ENCODE data around the gene SERINC2.
"Not testable (repeated sequence)": the region's sequence is repeated elsewhere in the genome, so short reads cannot be mapped to it uniquely, and the experiment has no call there.

SERINC2 gene

GRCh38 chr1:31416101-31416736 lies 3.2 kb downstream of the SERINC2 start:
- no peak for DNase-seq

- no peak for DNase-seq
These were observed 4.1 kb downstream of the SERINC2 start for GRCh38 chr1:31417148-31417547.

- no peak for DNase-seq
These were observed 5.8 kb downstream of the SERINC2 start for GRCh38 chr1:31418626-31419323.

GRCh38 chr1:31420716-31421115 lies 7.7 kb downstream of the SERINC2 start:
- no peak for DNase-seq

- DNase-seq, result no peak
These were observed 8.5 kb downstream of the SERINC2 start for GRCh38 chr1:31421371-31422040.

GRCh38 chr1:31422505-31423319 lies 9.7 kb downstream of the SERINC2 start:
- peak; percentile 40 for DNase-seq

- no peak for DNase-seq
These were observed 10.5 kb downstream of the SERINC2 start for GRCh38 chr1:31423418-31423947.

GRCh38 chr1:31424568-31424967 lies 11.6 kb downstream of the SERINC2 start:
- no peak for DNase-seq

- no peak for DNase-seq
These were observed 12.5 kb downstream of the SERINC2 start for GRCh38 chr1:31425301-31426081.

- no peak for DNase-seq
These were observed 13.4 kb downstream of the SERINC2 start for GRCh38 chr1:31426249-31426922.

GRCh38 chr1:31427322-31427721 lies 14.3 kb downstream of the SERINC2 start:
- DNase-seq, result no peak

GRCh38 chr1:31428436-31429221 lies 15.6 kb downstream of the SERINC2 start:
- no peak for DNase-seq

GRCh38 chr1:31429583-31429982 lies 16.6 kb downstream of the SERINC2 start:
- DNase-seq, result no peak

GRCh38 chr1:31431351-31432257 lies 18.6 kb downstream of the SERINC2 start:
- not testable (repeated sequence) for DNase-seq

- DNase-seq, result no peak
These were observed 19.8 kb downstream of the SERINC2 start for GRCh38 chr1:31432592-31433395.

GRCh38 chr1:31433396-31433930 lies 20.4 kb downstream of the SERINC2 start:
- no peak for DNase-seq

GRCh38 chr1:31434101-31434871 lies 21.3 kb downstream of the SERINC2 start:
- no peak for DNase-seq

- DNase-seq, result no peak
These were observed 22.0 kb downstream of the SERINC2 start for GRCh38 chr1:31434979-31435378.

Measured in 8988T (cell line).